ENCODE results near the gene SCEL. TPM values are rescaled to one million over a fixed set of nuclear protein-coding genes. Genes with fewer than 3 reads are reported as not detected.

The SCEL gene
- total RNA-seq, 3 donors from 2014 or later (not counting 1 experiment from before 2014, with no cell fraction given) = not detected

GRCh38 chr13:77563111-77563510 is 27.6 kb downstream of the SCEL start:
- peaks cover 3% of the 10 kb centered on the region for H3K4me1 ChIP-seq (ENCODE audit: control insufficient read depth, insufficient read depth, low read length)
- Mint-ChIP-seq H3K27ac (no peak overlapping the region), H3K4me1 (no peaks in the 10 kb centered on the region), H3K4me3 (no peak overlapping the region), H3K27me3 (ENCODE audit: low read depth in 2 of 2) (peaks cover 10 to 15% of the 10 kb centered on the region in 2 donors), H3K9me3 (no peaks in the 10 kb centered on the region), H3K36me3 (no peaks in the 10 kb centered on the region)
- H3K36me3 ChIP-seq (ENCODE audit: control insufficient read depth, insufficient read depth, low read length) = no peaks in the 10 kb centered on the region
- no peak overlapping the region for H3K4me3 ChIP-seq (ENCODE audit: low read length)
- no peaks in the 10 kb centered on the region for H3K27me3 ChIP-seq (ENCODE audit: control insufficient read depth, insufficient read depth, low read length)
- H3K9me3 ChIP-seq (ENCODE audit: control insufficient read depth, insufficient read depth, low read length) = no peaks in the 10 kb centered on the region
- intact Hi-C loops (cut with micrococcal nuclease) = no loop called here
- DNase-seq (no peak), ATAC-seq (no peak)
- no CpG with 5 or more reads among the region's 1 CpG for WGBS (ENCODE audit: insufficient coverage)
- H3K27ac ChIP-seq (ENCODE audit: low read length) = no peak overlapping the region
- no peak for TF ChIP-seq CTCF (IDR thresholded peaks at IDR 0.05)

- Mint-ChIP-seq H3K4me3 (no peak overlapping the region), H3K9me3 (no peaks in the 10 kb centered on the region), H3K36me3 (no peaks in the 10 kb centered on the region), H3K4me1 (no peaks in the 10 kb centered on the region), H3K27ac (no peak overlapping the region), H3K27me3 (ENCODE audit: low read depth in 2 of 2) (peaks cover 13 to 15% of the 10 kb centered on the region in 2 donors)
- Histone ChIP-seq H3K9me3 (ENCODE audit: control insufficient read depth, insufficient read depth, low read length) (no peaks in the 10 kb centered on the region), H3K27ac (ENCODE audit: low read length) (no peak overlapping the region), H3K4me1 (ENCODE audit: control insufficient read depth, insufficient read depth, low read length) (no peaks in the 10 kb centered on the region), H3K27me3 (ENCODE audit: control insufficient read depth, insufficient read depth, low read length) (no peaks in the 10 kb centered on the region), H3K4me3 (ENCODE audit: low read length) (no peak overlapping the region), H3K36me3 (ENCODE audit: control insufficient read depth, insufficient read depth, low read length) (no peaks in the 10 kb centered on the region)
- TF ChIP-seq CTCF (IDR thresholded peaks at IDR 0.05) = no peak
- DNase-seq = peak in 1 of 2 donors; percentile 41
- no peak for ATAC-seq
- intact Hi-C loops (cut with micrococcal nuclease) = no loop called here
- WGBS (ENCODE audit: insufficient coverage) = 24% methylated on average over 2 of the region's 2 CpGs
These were observed 30.1 kb downstream of the SCEL start for GRCh38 chr13:77565635-77566034.

GRCh38 chr13:77571956-77572355 is 36.5 kb downstream of the SCEL start:
- H3K4me1 ChIP-seq (ENCODE audit: control insufficient read depth, insufficient read depth, low read length) = no peaks in the 10 kb centered on the region
- WGBS (ENCODE audit: insufficient coverage) = 87% methylated on average over 5 of the region's 5 CpGs
- no peaks in the 10 kb centered on the region for H3K9me3 ChIP-seq (ENCODE audit: control insufficient read depth, insufficient read depth, low read length)
- no peaks in the 10 kb centered on the region for H3K36me3 Mint-ChIP-seq
- H3K27ac ChIP-seq (ENCODE audit: low read length) = no peak overlapping the region
- H3K27me3 ChIP-seq (ENCODE audit: control insufficient read depth, insufficient read depth, low read length) = no peaks in the 10 kb centered on the region
- TF ChIP-seq CTCF (IDR thresholded peaks at IDR 0.05) = no peak
- no peak overlapping the region for H3K4me3 ChIP-seq (ENCODE audit: low read length)
- intact Hi-C loops (cut with micrococcal nuclease) = no loop called here
- DNase-seq (no peak), ATAC-seq (no peak)
- peaks cover 17 to 21% of the 10 kb centered on the region in 2 donors for H3K27me3 Mint-ChIP-seq (ENCODE audit: low read depth in 2 of 2)
- no peaks in the 10 kb centered on the region for H3K9me3 Mint-ChIP-seq
- no peaks in the 10 kb centered on the region for H3K4me1 Mint-ChIP-seq
- H3K27ac Mint-ChIP-seq = no peak overlapping the region
- no peaks in the 10 kb centered on the region for H3K36me3 ChIP-seq (ENCODE audit: control insufficient read depth, insufficient read depth, low read length)
- H3K4me3 Mint-ChIP-seq = no peak overlapping the region

GRCh38 chr13:77574096-77574495 is 38.6 kb downstream of the SCEL start:
- Mint-ChIP-seq H3K4me1 (peaks cover 0 to 5% of the 10 kb centered on the region in 2 donors), H3K9me3 (no peaks in the 10 kb centered on the region), H3K4me3 (no peak overlapping the region), H3K36me3 (no peaks in the 10 kb centered on the region), H3K27me3 (ENCODE audit: low read depth in 2 of 2) (peaks cover 15 to 22% of the 10 kb centered on the region in 2 donors), H3K27ac (no peak overlapping the region)
- H3K9me3 ChIP-seq (ENCODE audit: control insufficient read depth, insufficient read depth, low read length) = no peaks in the 10 kb centered on the region
- WGBS (ENCODE audit: insufficient coverage) = 71% methylated on average over 1 of the region's 3 CpGs
- intact Hi-C loops (cut with micrococcal nuclease) = no loop called here
- DNase-seq (no peak), ATAC-seq (no peak)
- H3K27me3 ChIP-seq (ENCODE audit: control insufficient read depth, insufficient read depth, low read length) = no peaks in the 10 kb centered on the region
- H3K36me3 ChIP-seq (ENCODE audit: control insufficient read depth, insufficient read depth, low read length) = no peaks in the 10 kb centered on the region
- no peaks in the 10 kb centered on the region for H3K4me1 ChIP-seq (ENCODE audit: control insufficient read depth, insufficient read depth, low read length)
- TF ChIP-seq CTCF (IDR thresholded peaks at IDR 0.05) = no peak
- H3K27ac ChIP-seq (ENCODE audit: low read length) = no peak overlapping the region
- no peak overlapping the region for H3K4me3 ChIP-seq (ENCODE audit: low read length)

Measured in natural killer cell (primary cell).